Brain pericyte (primary cell): ENCODE data around the gene FLNB.
"Not testable (repeated sequence)": the region's sequence is repeated elsewhere in the genome, so short reads cannot be mapped to it uniquely, and the experiment has no call there.

Experiments used
- DNase-seq: peaks from one replicate; pipeline ENCODE4 v3.0.0-alpha.2; 2012; ENCODE audit warnings: low read depth, low spot score

Gene FLNB

DNA sequence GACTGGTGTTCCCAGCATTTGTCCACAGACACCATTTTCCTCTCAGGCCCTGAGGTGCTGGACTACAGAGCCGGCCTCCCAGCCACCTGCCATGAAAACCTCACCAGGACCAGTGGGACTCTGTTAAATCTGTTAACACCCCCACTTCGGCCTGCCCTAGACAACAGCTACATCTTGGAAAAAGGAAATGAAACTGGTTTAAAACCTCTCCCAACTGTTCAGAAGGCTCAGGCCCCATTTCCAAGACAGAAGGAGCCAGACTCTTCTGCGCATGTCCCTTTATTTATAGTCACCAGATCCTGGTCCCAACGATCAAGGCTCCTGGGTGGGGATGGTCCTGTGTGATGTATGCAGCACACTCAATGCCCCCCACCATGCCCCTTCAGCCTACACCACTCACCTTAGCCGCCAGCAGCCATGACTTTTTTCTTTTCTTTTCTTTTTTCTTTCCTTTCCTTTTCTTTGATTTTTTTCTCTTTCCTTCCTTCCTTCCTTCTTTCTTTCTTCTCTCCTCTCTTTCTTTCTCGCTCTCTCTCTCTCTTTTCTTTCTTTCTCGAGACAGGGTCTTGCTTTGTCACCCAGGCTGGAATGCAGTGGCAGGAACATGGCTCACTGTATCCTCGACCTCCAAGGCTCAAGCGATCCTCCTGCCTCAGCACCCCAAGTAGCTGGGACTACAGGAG lies 25.5 kb upstream of the FLNB start:
- no peak for DNase-seq

DNA sequence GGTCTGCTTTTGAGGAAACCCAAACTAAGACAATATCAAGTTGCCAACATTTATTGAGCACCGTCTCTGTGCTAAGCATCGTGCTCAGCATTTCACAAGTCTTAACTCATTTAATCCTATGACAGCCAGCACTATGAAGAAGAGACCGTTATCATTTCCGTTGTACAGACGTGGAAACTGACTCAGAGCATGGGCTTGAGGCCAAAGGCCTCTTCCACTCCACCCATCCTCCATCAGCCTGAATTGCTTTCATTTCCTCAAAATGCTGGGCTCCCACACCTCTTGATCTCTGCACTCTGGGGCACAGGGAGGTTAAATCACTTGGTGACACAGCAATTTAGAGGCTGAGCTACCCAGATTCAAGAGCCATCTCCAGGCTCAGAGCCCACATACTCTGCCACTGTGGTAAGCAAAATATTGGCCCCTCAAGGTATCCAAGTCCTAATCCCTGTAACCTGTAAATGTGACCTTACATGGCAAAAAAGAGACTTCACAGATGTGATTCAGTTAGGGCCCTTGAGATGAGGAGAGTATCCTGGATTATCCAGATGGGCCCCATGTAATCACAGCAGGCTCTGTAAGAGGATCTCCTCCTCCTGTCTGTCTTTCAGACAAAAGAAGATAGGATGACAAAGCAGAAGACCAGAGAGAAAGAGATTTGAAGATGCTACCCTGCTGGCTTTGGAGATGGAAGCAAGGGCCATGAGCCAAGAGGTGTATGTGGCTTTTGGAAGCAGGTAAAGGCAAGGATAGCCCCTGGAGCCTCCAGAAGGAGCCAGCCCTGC lies 24.3 kb upstream of the FLNB start:
- no peak for DNase-seq

DNA sequence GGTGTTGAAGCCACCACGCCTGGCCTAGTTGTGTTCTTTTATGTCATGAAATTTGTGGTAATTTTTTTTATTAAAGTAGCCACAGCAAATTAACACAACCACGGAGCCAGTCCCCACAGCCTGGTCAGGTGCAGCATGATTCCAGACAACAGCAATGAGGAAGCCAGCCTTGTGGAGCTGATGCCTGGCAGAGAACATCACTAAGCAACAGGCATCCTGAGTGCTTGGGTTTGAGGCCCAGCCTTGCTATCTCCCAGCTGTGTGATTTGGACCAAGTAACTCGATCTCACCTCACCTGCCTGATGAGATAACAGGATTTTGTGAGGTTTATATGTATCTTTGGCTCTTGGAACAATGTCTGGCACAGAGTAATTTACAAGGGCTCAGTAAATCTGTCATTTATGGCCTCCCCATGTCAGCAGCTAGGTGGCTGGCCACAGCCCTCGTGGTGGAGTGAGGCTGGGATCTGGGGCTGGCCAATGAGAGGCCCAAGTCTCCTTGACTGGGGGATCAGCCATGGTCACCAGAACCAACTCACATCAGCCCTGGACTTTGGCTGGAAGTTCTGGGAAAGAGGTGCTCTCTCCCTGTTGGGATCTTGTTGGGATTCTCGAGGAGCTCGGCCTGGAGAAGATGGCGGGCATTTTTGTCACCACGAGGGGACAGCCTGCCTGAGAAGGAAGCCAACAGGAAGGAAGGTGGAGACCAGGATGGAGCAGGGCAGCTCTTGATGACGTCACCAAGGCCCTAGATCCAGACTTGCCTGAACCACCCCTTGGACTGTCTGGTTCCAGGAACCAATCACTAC lies 22.8 kb upstream of the FLNB start:
- DNase-seq, result no peak

DNA sequence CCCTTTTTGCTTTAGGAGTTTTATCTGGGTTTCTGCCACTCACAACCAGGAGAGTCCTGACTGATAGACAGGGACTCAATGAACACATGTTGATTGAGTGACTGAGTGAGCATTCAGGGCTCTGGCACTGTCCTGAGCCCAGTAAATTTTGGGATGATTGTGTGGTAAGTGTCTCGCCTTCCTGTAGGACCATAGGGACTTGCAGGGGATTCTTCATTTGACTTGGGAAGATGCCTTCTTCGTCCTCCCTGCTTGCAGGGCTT lies 22.3 kb upstream of the FLNB start:
- no peak for DNase-seq

GRCh38 chr3:57986261-57986660 lies 22.0 kb upstream of the FLNB start:
- no peak for DNase-seq

GRCh38 chr3:57989198-57989597 lies 19.0 kb upstream of the FLNB start:
- not testable (repeated sequence) for DNase-seq

GRCh38 chr3:57989646-57990045 lies 18.6 kb upstream of the FLNB start:
- no peak for DNase-seq

DNA sequence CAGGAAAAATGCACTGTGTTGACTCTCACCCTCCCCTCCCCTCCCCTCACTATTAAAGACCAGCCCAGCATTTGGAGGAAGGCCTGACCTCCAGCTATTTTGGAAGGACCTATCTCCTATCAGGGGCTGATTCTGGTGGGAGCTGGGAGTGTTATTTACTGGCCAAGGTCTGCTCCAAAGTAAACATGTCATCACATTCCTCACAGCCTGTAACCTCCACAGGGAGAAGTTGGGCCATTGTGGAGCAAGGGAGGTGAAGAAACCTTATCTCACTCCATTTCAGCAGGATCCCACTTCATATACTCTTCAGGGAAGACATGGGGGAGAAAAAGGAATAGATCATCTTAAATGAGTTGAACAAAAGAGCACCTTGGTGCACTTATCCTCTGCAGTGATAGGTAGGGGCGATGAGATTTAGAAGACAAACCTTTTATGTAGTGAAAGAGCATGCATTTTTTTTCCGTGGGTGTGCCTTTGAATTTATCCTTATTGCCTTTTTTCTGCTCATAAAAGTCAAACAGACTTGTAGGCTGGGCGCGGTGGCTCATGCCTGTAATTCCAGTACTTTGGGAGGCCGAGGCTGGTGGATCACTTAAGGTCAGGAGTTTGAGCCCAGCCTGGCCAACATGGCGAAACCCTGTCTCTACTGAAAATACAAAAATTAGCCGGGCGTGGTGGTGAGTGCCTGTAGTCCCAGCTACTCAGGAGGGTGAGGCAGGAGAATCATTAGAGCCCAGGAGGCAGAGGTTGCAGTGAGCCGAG lies 15.6 kb upstream of the FLNB start:
- no peak for DNase-seq

DNA sequence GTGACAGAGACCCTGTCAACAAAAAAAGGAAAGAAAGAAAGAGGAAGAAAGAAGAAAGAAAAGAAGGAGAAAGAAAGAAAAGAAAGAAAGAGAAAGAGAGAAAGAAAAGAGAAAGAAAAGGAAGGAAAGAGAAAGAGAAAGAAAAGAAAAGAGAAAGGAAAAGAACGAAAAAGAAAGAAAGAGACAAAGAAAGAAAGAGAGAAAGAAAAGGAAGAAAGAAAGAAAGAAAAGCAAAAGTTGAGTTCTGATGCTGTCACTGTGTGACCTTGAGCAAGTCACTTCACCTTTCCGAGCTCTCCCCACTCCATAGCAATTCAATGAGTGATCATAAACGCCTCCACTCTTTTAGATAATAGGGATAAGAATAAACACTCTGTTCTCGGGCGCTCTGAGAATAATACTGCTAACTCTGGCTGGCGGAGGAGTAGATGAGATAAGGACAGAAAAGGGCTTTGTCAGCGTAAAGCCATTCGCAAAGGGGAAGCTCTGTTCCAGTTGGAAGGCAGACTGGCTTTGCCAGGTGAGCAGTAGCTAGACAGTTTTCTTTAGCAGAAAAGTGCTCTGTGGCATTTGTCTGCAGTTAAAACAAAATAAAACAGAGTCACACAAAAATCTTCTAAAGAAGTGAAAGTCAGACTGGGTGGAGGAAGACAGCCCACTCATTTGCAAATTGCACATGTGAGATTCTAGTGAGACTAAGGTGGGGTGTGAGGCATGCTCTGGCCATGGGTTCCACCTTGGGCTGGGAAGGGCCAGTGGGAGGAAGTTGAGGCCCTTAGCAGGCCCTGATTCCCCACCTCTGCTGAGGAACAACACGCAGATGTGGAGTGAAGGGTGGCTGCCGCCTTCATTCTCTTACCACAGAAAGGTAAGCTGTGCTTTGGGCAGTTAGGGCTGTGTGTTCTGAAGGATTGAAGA lies 9.6 kb upstream of the FLNB start:
- no peak for DNase-seq

GRCh38 chr3:57999417-58000115 lies 8.7 kb upstream of the FLNB start:
- DNase-seq, result no peak

GRCh38 chr3:58000306-58001085 lies 7.7 kb upstream of the FLNB start:
- no peak for DNase-seq

- no peak for DNase-seq
Measured at GRCh38 chr3:58001086-58001467, 7.1 kb upstream of the FLNB start.

- DNase-seq, result no peak
Measured at GRCh38 chr3:58001979-58002378, 6.2 kb upstream of the FLNB start.

DNA sequence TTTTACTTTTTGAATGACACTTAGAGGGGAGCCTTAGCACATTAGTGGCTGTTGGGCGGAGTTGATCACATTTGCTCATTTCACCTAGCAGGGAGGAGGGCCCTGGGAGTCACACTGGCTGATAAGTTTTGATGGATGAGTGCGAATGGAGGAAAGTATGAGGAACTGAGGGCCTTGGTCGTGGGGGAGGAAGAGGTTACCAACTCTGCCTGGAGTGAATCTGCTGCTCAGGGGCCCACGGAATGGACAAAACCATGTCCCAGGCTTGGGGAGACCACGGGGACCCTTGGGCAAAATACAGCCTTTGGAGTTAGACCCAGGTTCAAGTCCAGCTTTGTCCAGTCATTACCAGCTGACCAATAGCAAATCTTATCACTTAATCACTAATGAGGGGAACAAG lies 5.1 kb upstream of the FLNB start:
- DNase-seq, result no peak

GRCh38 chr3:58004973-58005372 lies 3.2 kb upstream of the FLNB start:
- DNase-seq, result no peak

GRCh38 chr3:58005669-58006068 lies 2.6 kb upstream of the FLNB start:
- DNase-seq, result no peak

DNA sequence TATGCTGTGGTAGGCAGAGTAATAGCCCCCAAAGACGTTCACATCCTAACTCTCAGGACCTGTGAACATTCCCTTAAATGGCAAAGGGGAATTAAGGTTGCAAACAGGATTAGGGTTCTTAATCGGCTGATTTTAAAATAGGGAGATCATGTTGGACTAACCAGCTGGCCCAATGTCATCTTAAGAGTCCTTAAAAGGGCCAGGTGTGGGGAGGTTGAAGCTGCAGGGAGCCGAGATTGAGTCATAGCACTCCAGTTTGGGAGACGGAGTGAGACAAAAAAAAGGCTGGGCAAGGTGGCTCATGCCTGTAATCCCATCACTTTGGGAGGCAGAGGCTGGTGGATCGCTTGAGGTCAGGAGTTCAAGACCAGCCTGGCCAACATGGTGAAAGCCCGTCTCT lies 1.6 kb upstream of the FLNB start:
- DNase-seq, result no peak

DNA sequence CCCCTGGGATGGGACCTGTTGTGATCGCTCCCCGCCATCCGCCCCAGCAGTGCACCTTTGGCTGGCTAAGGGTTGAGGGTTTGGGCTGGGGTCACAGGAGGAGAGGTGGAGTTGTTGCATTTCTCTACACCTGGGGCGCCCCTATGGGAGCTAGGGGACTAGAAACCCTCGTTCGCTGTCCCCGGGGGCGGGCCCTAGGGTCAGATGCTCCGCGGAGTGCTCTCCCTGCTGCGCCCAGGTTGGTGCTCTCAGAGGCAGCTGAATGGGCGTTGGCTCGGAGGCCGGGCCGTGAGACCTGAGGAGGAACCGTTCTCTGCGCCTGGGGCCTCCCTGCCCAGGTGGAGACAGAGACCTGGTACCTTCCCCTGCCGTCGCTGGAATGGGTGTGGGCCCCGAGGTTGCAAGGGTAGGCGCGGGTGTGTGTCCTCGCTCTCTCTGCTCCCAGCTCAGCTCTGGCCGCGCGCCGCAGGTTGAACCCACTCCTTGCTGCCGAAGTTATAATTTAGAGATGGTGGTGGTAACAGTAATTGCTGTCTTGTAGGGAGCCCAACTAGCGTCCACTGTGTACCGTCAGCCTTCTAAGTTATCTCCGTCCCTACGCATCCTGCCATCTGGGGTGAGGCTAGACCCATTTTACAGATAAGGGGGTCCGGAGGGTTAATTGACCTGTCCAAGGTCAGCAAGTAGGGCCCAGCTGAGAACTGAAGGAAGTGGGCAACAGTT lies 965 bp downstream of the FLNB start:
- DNase-seq, result no peak
